GM10248 (cell line): ENCODE results near the gene TMEM132E.

ENCODE experiments used
- CTCF ChIA-PET: fragments of 300-600 bp; sonication (Branson Sonifier 250); formaldehyde crosslinking; extraction: SDS; loops from one replicate; lab custom pipeline; 2021; ENCODE audit warnings: antibody characterized with exemption; lab: Yijun Ruan, JAX
- POLR2A ChIA-PET: fragments of 350-650 bp; sonication (Branson Sonifier 250); formaldehyde crosslinking; extraction: SDS; loops from one replicate; lab custom pipeline; 2020; ENCODE audit warnings: antibody characterized with exemption; lab: Yijun Ruan, JAX
- DNase-seq: peaks from one replicate; pipeline ENCODE4 v3.0.0; 2012; ENCODE audit errors: extremely low spot score
- TF ChIP-seq, protein P1 (sequence below): IDR thresholded peaks from 2 replicates; pipeline ENCODE4 v1.5.1; 2012; ENCODE audit warnings: mild to moderate bottlenecking, low read depth; ENCODE audit errors: extremely low read depth, missing control alignments, control extremely low read depth

The TMEM132E gene

DNA sequence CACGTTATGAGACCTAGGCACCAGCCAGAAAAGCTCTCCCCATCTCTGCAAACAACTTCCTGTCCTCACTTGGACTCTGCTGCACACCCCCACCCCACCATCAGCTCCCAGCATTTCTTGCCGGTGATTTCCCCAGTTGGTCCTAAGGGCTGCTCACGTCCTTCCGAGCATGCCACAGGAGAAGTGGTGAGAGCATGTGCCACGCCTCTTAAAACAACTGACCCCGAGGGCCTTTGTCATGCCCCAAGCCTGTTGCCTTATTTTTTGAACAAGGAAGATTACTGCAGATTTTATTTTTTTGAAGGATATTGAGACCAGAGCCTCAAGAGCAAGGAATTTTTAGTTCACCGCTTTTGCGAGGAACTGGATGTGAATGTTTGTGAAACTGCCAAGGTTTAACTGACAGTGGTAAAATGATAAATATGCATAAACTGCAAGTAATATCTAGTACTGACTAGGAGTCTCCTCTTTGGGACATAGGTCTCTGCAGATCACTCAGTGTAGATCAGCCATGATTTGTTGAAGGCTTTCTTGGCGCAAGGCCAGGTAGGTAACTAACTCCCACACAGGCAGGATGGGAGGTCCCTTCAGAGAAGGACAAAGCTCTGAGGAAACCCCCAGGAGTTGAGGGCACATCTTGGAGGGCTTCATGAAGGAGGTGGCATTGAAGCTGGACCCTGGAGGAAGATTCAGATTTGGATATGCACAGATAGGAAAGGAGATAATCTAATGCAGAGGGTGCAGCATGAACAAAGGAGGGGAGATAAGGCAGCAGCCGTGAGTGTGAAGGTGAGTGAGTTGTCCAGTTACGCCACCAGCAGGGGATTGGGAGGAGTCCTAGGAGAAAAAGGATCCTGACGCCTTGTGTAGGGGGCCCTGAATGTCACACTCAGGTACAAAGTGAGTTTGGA is 44.7 kb downstream of the TMEM132E start:
- TF ChIP-seq, protein P1, sequence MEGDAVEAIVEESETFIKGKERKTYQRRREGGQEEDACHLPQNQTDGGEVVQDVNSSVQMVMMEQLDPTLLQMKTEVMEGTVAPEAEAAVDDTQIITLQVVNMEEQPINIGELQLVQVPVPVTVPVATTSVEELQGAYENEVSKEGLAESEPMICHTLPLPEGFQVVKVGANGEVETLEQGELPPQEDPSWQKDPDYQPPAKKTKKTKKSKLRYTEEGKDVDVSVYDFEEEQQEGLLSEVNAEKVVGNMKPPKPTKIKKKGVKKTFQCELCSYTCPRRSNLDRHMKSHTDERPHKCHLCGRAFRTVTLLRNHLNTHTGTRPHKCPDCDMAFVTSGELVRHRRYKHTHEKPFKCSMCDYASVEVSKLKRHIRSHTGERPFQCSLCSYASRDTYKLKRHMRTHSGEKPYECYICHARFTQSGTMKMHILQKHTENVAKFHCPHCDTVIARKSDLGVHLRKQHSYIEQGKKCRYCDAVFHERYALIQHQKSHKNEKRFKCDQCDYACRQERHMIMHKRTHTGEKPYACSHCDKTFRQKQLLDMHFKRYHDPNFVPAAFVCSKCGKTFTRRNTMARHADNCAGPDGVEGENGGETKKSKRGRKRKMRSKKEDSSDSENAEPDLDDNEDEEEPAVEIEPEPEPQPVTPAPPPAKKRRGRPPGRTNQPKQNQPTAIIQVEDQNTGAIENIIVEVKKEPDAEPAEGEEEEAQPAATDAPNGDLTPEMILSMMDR, result no peak
- ChIA-PET CTCF (no interaction called here), POLR2A (no interaction called here)
- no peak for DNase-seq

DNA sequence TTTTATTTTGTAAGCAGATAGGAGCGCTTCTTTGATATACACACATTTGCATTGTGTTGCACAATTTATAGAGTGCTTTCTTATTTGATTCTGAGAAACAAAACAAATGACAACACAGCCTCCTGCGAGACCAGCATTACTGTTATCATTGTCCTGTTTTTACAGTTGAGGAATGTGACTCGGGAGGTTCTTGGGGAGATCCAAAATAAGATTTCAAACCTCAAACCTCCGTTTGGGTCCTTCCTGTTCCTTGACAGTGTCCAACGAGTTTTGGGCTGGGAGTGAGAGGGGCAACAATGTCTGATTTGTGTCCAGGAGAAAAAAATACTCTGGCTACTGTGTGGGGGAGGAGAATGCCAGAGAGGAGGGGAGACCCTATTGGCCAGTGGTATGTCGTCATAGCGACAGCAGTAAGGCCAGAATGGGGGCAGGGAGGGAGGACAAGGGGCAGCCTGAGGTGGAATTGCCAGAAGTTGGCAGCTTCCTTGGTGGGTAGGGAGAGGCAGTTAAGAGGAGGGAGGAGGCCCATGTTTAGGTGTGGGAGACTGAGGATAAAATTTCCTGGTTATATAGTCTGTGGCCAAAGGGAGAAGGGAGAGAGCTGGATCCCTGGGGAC is 45.5 kb downstream of the TMEM132E start:
- ChIA-PET CTCF (no interaction called here), POLR2A (no interaction called here)
- no peak for DNase-seq
- TF ChIP-seq, protein P1, result no peak

DNA sequence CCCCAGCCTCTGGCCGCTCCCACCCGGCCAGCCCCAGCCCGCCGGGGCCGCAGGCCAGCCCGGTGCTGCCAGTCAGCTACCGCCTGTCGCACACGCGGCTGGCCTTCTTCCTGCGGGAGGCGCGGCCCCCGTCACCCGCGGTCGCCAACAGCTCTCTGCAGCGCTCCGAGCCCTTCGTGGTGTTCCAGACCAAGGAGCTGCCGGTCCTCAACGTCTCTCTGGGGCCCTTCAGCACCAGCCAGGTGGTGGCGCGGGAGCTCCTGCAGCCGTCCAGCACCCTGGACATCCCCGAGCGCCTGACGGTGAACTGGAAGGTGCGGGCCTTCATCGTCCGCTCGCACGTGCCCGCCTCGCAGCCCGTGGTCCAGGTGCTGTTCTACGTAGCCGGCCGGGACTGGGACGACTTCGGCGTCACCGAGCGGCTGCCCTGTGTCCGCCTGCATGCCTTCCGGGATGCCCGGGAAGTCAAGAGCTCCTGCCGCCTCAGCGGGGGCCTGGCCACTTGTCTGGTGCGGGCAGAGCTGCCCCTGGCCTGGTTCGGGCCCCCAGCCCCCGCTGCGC is 46.8 kb downstream of the TMEM132E start:
- CTCF ChIA-PET, result no interaction called here
- TF ChIP-seq, protein P1, result no peak
- POLR2A ChIA-PET, result no interaction called here
- no peak for DNase-seq

DNA sequence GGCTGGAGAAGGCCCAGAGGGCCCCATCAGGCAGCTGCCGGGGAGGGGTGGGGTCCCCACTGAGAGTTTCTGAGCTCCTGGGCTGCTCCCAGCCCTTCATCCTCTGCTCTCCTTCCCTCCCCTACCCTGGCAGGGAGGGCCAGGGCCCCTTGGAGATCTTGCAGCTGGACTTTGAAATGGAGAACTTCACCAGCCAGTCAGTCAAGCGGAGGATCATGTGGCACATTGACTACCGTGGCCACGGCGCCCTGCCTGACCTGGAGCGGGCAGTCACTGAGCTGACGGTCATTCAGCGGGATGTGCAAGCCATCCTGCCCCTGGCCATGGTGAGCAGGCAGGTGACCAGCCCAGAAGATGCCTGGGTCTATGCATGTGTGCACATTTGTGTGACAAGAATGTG is 49.5 kb downstream of the TMEM132E start:
- DNase-seq, result no peak
- TF ChIP-seq, protein P1, result no peak
- ChIA-PET POLR2A (no interaction called here), CTCF (interaction anchor here (1.6 kb wide), 1 partner anchor 9 kb away, joined by 7 read pairs; no protein-coding TSS in a partner anchor)

DNA sequence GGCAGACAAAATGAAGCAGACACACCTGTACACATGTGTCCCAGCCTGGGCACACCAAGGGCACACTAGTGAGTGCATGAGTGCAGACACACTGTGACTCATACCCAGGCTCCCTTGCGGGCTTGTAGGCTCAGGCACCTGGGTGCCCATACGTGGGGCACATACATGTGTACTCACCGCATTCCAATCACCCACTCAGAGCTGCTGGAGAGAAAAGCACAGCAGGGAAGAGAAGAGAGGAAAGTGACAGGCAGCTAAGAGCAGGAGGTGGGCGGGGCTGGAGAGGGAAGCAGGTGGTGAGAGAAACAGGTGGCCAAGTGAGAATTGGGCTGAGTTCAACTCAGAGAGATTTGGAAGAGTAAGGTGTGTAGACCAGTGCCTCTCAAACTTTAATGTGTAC is 54.0 kb downstream of the TMEM132E start:
- CTCF ChIA-PET, result no interaction called here
- POLR2A ChIA-PET, result no interaction called here
- DNase-seq, result no peak
- TF ChIP-seq, protein P1, result no peak

DNA sequence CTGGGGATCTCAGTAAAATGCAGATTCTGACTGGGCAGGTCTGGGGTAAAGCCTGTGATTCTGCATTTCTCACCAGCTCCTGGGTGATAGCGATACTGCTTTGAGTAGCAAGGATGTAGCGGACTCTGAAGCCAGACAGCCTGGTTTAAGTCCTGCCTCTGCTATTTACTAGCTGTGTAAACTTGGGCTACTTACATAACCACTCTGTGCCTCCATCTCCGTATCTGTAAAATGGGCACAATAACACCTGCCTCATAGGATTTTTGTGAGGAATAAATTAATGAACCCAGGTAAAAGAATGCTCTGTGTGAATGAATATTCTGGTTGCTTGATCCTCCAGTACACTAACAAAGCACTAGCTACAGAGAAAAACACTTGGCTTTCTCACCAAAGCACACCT is 54.4 kb downstream of the TMEM132E start:
- ChIA-PET POLR2A (no interaction called here), CTCF (interaction anchor here (0.6 kb wide), 1 partner anchor 214 kb away, joined by 3 read pairs; no protein-coding TSS in a partner anchor)
- DNase-seq, result no peak
- TF ChIP-seq, protein P1, result no peak
